K562 (cell line): Measurements from ENCODE around the gene TBL1XR1. TPM values are rescaled to one million over a fixed set of nuclear protein-coding genes. Genes with fewer than 3 reads are reported as not detected.

ENCODE experiments used
- ARID3A ChIP-seq: IDR thresholded peaks from 2 replicates; pipeline ENCODE4 v1.6.1; 2012; ENCODE audit warnings: low read depth, low read length, improper control_type of control experiment, borderline replicate concordance
- CHCHD3 ChIP-seq: fragments of 250-450 bp; sonication (Bioruptor Pico); IDR thresholded peaks from 2 replicates; pipeline ENCODE4 v2.1.2; 2022; ENCODE audit warnings: mild to moderate bottlenecking
- CREM ChIP-seq: IDR thresholded peaks from 2 replicates; pipeline ENCODE4 v1.6.1; 2014; ENCODE audit warnings: antibody characterized with exemption, low read depth
- E2F6 ChIP-seq, 2 experiments: IDR thresholded peaks; 2 replicates each; pipeline ENCODE4 v1.6.1; 2011; ENCODE audit warnings: borderline replicate concordance in 1 of 2, control low read depth in 1 of 2, low read depth in 1 of 2, low read length in 1 of 2, mild to moderate bottlenecking in 1 of 2, mixed read lengths in 1 of 2, moderate library complexity in 1 of 2; ENCODE audit not compliant: insufficient read depth in 1 of 2, insufficient read length in 1 of 2, poor library complexity in 1 of 2, severe bottlenecking in 1 of 2; ENCODE audit errors: extremely low read depth in 1 of 2
- FIP1L1 ChIP-seq: fragments of 200-400 bp; formaldehyde crosslinking; IDR thresholded peaks from 2 replicates; pipeline ENCODE4 v1.6.1; 2018; ENCODE audit warnings: mild to moderate bottlenecking, low read depth, low read length; ENCODE audit not compliant: poor library complexity, severe bottlenecking
- FOSL1 ChIP-seq: fragments of 200-800 bp; sonication (Bioruptor generic); conservative IDR thresholded peaks from 2 replicates; pipeline ENCODE4 v1.6.1; 2016; ENCODE audit warnings: missing genetic modification characterization, missing compliant biosample characterization
- HMG20A ChIP-seq: fragments of 450-650 bp; formaldehyde crosslinking; conservative IDR thresholded peaks from 2 replicates; pipeline ENCODE4 v1.4.0; 2020; ENCODE audit warnings: mild to moderate bottlenecking, mixed read lengths
- KLF13 ChIP-seq: fragments of 450-650 bp; IDR thresholded peaks from 2 replicates; pipeline ENCODE4 v1.6.1; 2016; ENCODE audit warnings: missing genetic modification characterization, low read depth, mild to moderate bottlenecking, missing compliant biosample characterization, moderate library complexity, borderline replicate concordance
- MBD2 ChIP-seq: sonication (generic); IDR thresholded peaks from 2 replicates; pipeline ENCODE4 v1.6.1; 2016; ENCODE audit warnings: low read depth, borderline replicate concordance
- MXI1 ChIP-seq: IDR thresholded peaks from 2 replicates; pipeline ENCODE4 v1.6.1; 2011; ENCODE audit warnings: low read depth, mild to moderate bottlenecking, improper control_type of control experiment, low read length
- PCBP2 ChIP-seq: fragments of 200-400 bp; formaldehyde crosslinking; IDR thresholded peaks from 2 replicates; pipeline ENCODE4 v1.6.1; 2018; ENCODE audit warnings: low read length, low read depth, mild to moderate bottlenecking, moderate library complexity; ENCODE audit not compliant: poor library complexity, severe bottlenecking
- PKNOX1 ChIP-seq: fragments of 450-650 bp; IDR thresholded peaks from 2 replicates; pipeline ENCODE4 v1.6.1; 2016
- RBM14 ChIP-seq: fragments of 200-400 bp; formaldehyde crosslinking; IDR thresholded peaks from 2 replicates; pipeline ENCODE4 v1.6.1; 2018; ENCODE audit warnings: low read depth, mild to moderate bottlenecking, low read length, moderate library complexity, borderline replicate concordance; ENCODE audit not compliant: insufficient read depth
- RUNX1 ChIP-seq: sonication (generic); IDR thresholded peaks from 2 replicates; pipeline ENCODE4 v1.6.1; 2016; ENCODE audit warnings: antibody characterized with exemption, low read depth
- SP2 ChIP-seq: IDR thresholded peaks from 2 replicates; pipeline ENCODE4 v1.6.1; 2011; ENCODE audit warnings: mild to moderate bottlenecking, low read depth, low read length, moderate library complexity; ENCODE audit not compliant: poor library complexity, severe bottlenecking; ENCODE audit errors: extremely low read depth
- SPI1 ChIP-seq: IDR thresholded peaks from 2 replicates; pipeline ENCODE4 v1.6.1; 2011; ENCODE audit warnings: low read depth, low read length, control low read depth, borderline replicate concordance
- YBX1 ChIP-seq: fragments of 450-650 bp; IDR thresholded peaks from 2 replicates; pipeline ENCODE4 v1.7.1; 2016; ENCODE audit warnings: mild to moderate bottlenecking
- ZNF143 ChIP-seq: sonication (generic); formaldehyde crosslinking; IDR thresholded peaks from 2 replicates; pipeline ENCODE4 v1.9.0; 2022; ENCODE audit warnings: mild to moderate bottlenecking, missing genetic modification reagents
- ZNF431 ChIP-seq: sonication (generic); formaldehyde crosslinking; IDR thresholded peaks from 2 replicates; pipeline ENCODE4 v1.8.0; 2022; ENCODE audit warnings: mild to moderate bottlenecking, missing genetic modification reagents
- ZNF583 ChIP-seq: fragments of 250-450 bp; sonication (Bioruptor Pico); IDR thresholded peaks from 2 replicates; pipeline ENCODE4 v1.4.0; 2020
- ZNF785 ChIP-seq: fragments of 250-450 bp; sonication (Bioruptor Pico); IDR thresholded peaks from 2 replicates; pipeline ENCODE4 v1.4.0; 2020; ENCODE audit warnings: mild to moderate bottlenecking
- polyA plus RNA-seq, 8 experiments: library from polyadenylated mRNA; depleted of rRNA in 4 of 8; stranded (reverse) in 5 of 8; unstranded in 3 of 8; fragments of >200 nt; fragmentation: Nextera tagmentation in 2 of 8; fragmentation: Illumina TruSeq in 1 of 8; extraction: Ambion mirVana in 2 of 8; extraction: Trizol in 1 of 8; gene quantifications; 2 replicates each; pipeline versions ENCODE4 v1.2.1 to v1.2.3, GENCODE V29; 2011 to 2014; ENCODE audit warnings: inconsistent platforms in 1 of 8, missing spikeins in 1 of 8
- total RNA-seq, 7 experiments: library from RNA; depleted of rRNA in 6 of 7; stranded (reverse); fragments of >200 nt in 6 of 7; fragmentation: Illumina TruSeq in 2 of 7; extraction: Trizol in 2 of 7; gene quantifications; 2 replicates each; pipeline versions ENCODE4 v1.2.1 to v1.2.3, GENCODE V29; 2011 to 2021; ENCODE audit warnings: low replicate concordance in 1 of 7

The TBL1XR1 gene
- total and polyA plus RNA-seq, 9 of the 15 experiments (the other 6 are each of a cell fraction or from before 2014, with no cell fraction given), result 19.6 to 171 (median 83.3) TPM

GRCh38 chr3:177197041-177197726 lies at the start of gene TBL1XR1 (continued):
- TF ChIP-seq CREM, result peak; percentile 65
- no peak for TF ChIP-seq SP2
- no peak for TF ChIP-seq RUNX1
- no peak for TF ChIP-seq ZNF583 (CRISPR knock-in tag)
- peak; percentile 46; the same call in 1 of the 2 replicates for TF ChIP-seq FOSL1 (tag)
- TF ChIP-seq SPI1, result no peak
- TF ChIP-seq MXI1, result no peak
- no peak for TF ChIP-seq ZNF143 (CRISPR knock-in tag)
- no peak for TF ChIP-seq PKNOX1
- TF ChIP-seq ZNF785 (CRISPR knock-in tag), result no peak
- TF ChIP-seq ARID3A, result no peak
- TF ChIP-seq ZNF431 (CRISPR knock-in tag), result no peak
- TF ChIP-seq KLF13, result no peak
- no peak for TF ChIP-seq YBX1
- no peak for TF ChIP-seq HMG20A (CRISPR knock-in tag)
- peak; percentile 26 for TF ChIP-seq FIP1L1
- no peak for TF ChIP-seq E2F6 (IDR thresholded peaks at IDR 0.05; ENCODE audit: borderline replicate concordance in 1 of 2, extremely low read depth in 1 of 2, insufficient read depth in 1 of 2, insufficient read length in 1 of 2, low read depth in 1 of 2, low read length in 1 of 2, poor library complexity in 1 of 2, severe bottlenecking in 1 of 2)
- no peak for TF ChIP-seq PCBP2
- TF ChIP-seq MBD2, result peak; percentile 30; the same call in 1 of the 2 replicates
- no peak for TF ChIP-seq CHCHD3 (CRISPR knock-in tag)
- TF ChIP-seq RBM14, result no peak
